ENCODE measurements around the gene EFCAB8. TPM values are rescaled to one million over a fixed set of nuclear protein-coding genes. Genes with fewer than 3 reads are reported as not detected.

Gene EFCAB8
- total and polyA plus RNA-seq, 7 donors: 0.03 to 0.08 (median 0.04) TPM; not detected in 4

DNA sequence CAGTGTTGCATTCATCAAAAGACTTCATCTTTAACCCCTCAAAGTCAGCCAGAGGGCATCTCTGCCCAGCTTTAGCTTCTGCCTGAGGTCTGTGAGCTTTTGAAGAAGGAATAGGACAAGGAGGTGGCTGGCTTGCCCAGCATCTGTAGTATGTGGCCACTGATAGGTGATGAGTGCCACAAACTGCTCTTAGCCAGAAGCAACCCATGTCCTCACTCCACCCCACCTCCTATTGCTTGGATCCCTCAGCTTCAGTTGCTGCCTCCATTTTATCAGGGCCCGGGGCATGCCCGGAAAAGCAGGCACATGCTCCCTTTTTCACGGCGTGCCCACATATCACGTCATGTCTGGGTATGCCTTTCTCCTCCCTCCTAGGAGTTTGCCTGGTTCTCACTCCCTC lies 11.9 kb upstream of the EFCAB8 start:
- H3K27ac ChIP-seq: no peak overlapping the region
- H3K27me3 ChIP-seq (ENCODE audit: insufficient read depth in 3 of 3, low read length in 2 of 3): no peaks in the 10 kb centered on the region
- ATAC-seq: no peak
- 94 to 97% (median 94%) methylated on average over 5 of the region's 5 CpGs for WGBS, 3 donors
- no peak for TF ChIP-seq CTCF (IDR thresholded peaks at IDR 0.05)
- H3K36me3 ChIP-seq (ENCODE audit: insufficient read depth in 1 of 2, low read depth in 1 of 2): peaks cover 12 to 86% of the 10 kb centered on the region in 2 donors
- H3K4me1 ChIP-seq: no peaks in the 10 kb centered on the region
- no peak for DNase-seq
- no peaks in the 10 kb centered on the region for H3K9me3 ChIP-seq
- intact Hi-C loops (cut with DNase I): no loop called here
- H3K4me3 ChIP-seq: no peak overlapping the region

GRCh38 chr20:32847964-32848363 lies 10.8 kb upstream of the EFCAB8 start:
- H3K27ac ChIP-seq: no peak overlapping the region
- H3K9me3 ChIP-seq: no peaks in the 10 kb centered on the region
- no peak overlapping the region for H3K4me3 ChIP-seq
- peaks cover 12 to 85% of the 10 kb centered on the region in 2 donors for H3K36me3 ChIP-seq (ENCODE audit: insufficient read depth in 1 of 2, low read depth in 1 of 2)
- no peak for DNase-seq
- TF ChIP-seq CTCF (IDR thresholded peaks at IDR 0.05): no peak
- ATAC-seq: no peak
- WGBS, 3 donors: 90 to 96% (median 95%) methylated on average over 5 of the region's 5 CpGs
- no peaks in the 10 kb centered on the region for H3K4me1 ChIP-seq
- no peaks in the 10 kb centered on the region for H3K27me3 ChIP-seq (ENCODE audit: insufficient read depth in 3 of 3, low read length in 2 of 3)
- intact Hi-C loops (cut with DNase I): no loop called here

GRCh38 chr20:32848846-32849245 lies 9.9 kb upstream of the EFCAB8 start:
- Histone ChIP-seq H3K27me3 (ENCODE audit: insufficient read depth in 3 of 3, low read length in 2 of 3) (no peaks in the 10 kb centered on the region), H3K4me1 (no peaks in the 10 kb centered on the region), H3K36me3 (ENCODE audit: insufficient read depth in 1 of 2, low read depth in 1 of 2) (peaks cover 12 to 90% of the 10 kb centered on the region in 2 donors), H3K9me3 (no peaks in the 10 kb centered on the region), H3K4me3 (no peak overlapping the region), H3K27ac (no peak overlapping the region)
- WGBS, 3 donors: 89 to 92% (median 90%) methylated on average over 6 of the region's 6 CpGs
- DNase-seq (no peak), ATAC-seq (no peak)
- TF ChIP-seq CTCF (IDR thresholded peaks at IDR 0.05): no peak
- intact Hi-C loops (cut with DNase I): no loop called here

DNA sequence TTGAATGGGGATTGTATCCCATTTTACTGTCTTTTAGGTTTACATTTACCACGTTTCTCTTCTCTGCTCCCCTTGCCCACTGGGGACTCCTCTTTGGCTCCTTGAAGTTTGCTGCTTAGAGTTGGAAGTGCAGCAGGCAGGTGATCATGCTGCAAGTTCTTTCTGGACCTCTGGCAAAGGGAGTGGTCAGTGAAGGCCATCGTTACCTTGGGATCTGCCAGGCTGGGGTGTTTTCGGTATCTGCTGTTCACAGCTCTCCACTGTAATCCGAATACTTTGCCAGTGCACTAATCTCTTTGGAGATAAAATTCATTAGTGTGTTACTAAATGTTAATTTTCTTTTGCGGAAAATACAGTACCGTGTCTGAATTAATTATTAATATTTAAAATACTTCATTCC lies 9.1 kb upstream of the EFCAB8 start:
- intact Hi-C loops (cut with DNase I): no loop called here
- no peaks in the 10 kb centered on the region for H3K27me3 ChIP-seq (ENCODE audit: insufficient read depth in 3 of 3, low read length in 2 of 3)
- TF ChIP-seq CTCF (IDR thresholded peaks at IDR 0.05): no peak
- H3K27ac ChIP-seq: no peak overlapping the region
- 84 to 90% (median 89%) methylated on average over 6 of the region's 6 CpGs for WGBS, 3 donors
- H3K36me3 ChIP-seq (ENCODE audit: insufficient read depth in 1 of 2, low read depth in 1 of 2): peaks cover 12 to 90% of the 10 kb centered on the region in 2 donors
- H3K4me1 ChIP-seq: no peaks in the 10 kb centered on the region
- no peaks in the 10 kb centered on the region for H3K9me3 ChIP-seq
- ATAC-seq: no peak
- H3K4me3 ChIP-seq: no peak overlapping the region
- DNase-seq: no peak

- intact Hi-C loops (cut with DNase I): no loop called here
- no peaks in the 10 kb centered on the region for H3K9me3 ChIP-seq
- no peaks in the 10 kb centered on the region for H3K27me3 ChIP-seq (ENCODE audit: insufficient read depth in 3 of 3, low read length in 2 of 3)
- TF ChIP-seq CTCF (IDR thresholded peaks at IDR 0.05): no peak
- ATAC-seq (no peak), DNase-seq (no peak)
- WGBS, 3 donors: 66 to 81% (median 71%) methylated on average over 7 of the region's 7 CpGs
- no peaks in the 10 kb centered on the region for H3K4me1 ChIP-seq
- no peak overlapping the region for H3K27ac ChIP-seq
- no peak overlapping the region for H3K4me3 ChIP-seq
- peaks cover 3 to 58% of the 10 kb centered on the region in 2 donors for H3K36me3 ChIP-seq (ENCODE audit: insufficient read depth in 1 of 2, low read depth in 1 of 2)
Measured at GRCh38 chr20:32855387-32855786, 3.3 kb upstream of the EFCAB8 start.
